Psoas muscle (tissue), 8 donors: ENCODE data around the gene RNF41. TPM values are rescaled to one million over a fixed set of nuclear protein-coding genes. Genes with fewer than 3 reads are reported as not detected.

Source experiments
- ATAC-seq, 4 donors: fragments of 200-7000 bp; cut with Tn5 transposase; one replicate each; pipeline ENCODE4 v1.9.1; 2020; ENCODE audit warnings: moderate library complexity in 3 of 4, mild to moderate bottlenecking in 2 of 4
- DNase-seq, 2 donors: peaks; one replicate each; pipeline ENCODE4 v3.0.0-alpha.2; 2020
- H3K27ac ChIP-seq: fragments of 200-600 bp; one replicate; pipeline ENCODE4 v1.8.0; 2022
- H3K27me3 ChIP-seq, 3 donors: fragments of 200-600 bp in 1 of 3; one replicate each; pipeline versions ENCODE4 v1.6.1 to v1.8.0; 2013 to 2022; ENCODE audit warnings: low read length in 2 of 3, mild to moderate bottlenecking in 2 of 3, moderate library complexity in 1 of 3; ENCODE audit not compliant: insufficient read depth in 3 of 3
- H3K36me3 ChIP-seq, 2 donors: fragments of 200-600 bp in 1 of 2; one replicate each; pipeline versions ENCODE4 v1.6.1 to v1.8.0; 2013 to 2022; ENCODE audit warnings: low read depth in 1 of 2, mild to moderate bottlenecking in 1 of 2, moderate library complexity in 1 of 2; ENCODE audit not compliant: insufficient read depth in 1 of 2
- H3K4me1 ChIP-seq: fragments of 200-600 bp; one replicate; pipeline ENCODE4 v1.8.0; 2022
- H3K4me3 ChIP-seq: fragments of 200-600 bp; one replicate; pipeline ENCODE4 v1.8.0; 2022; ENCODE audit warnings: mild to moderate bottlenecking
- H3K9me3 ChIP-seq: fragments of 200-600 bp; one replicate; pipeline ENCODE4 v1.8.0; 2022
- CTCF ChIP-seq: fragments of 200-600 bp; IDR thresholded peaks from one replicate; pipeline ENCODE4 v1.8.0; 2022; ENCODE audit warnings: antibody characterized with exemption
- WGBS, 3 donors: extraction: QIAGEN DNeasy Blood & Tissue Kit; methylation state at CpG; one replicate each; pipeline versions ENCODE4 v1.1.6 to v1.1.7; 2013; 5-methylcytosine and 5-hydroxymethylcytosine counted together
- intact Hi-C, 2 donors: fragments of 100-400 bp; cut with DNase I; formaldehyde crosslinking; loops; one replicate each; pipeline versions ENCODE4 v1.11.0 to v1.14.2; 2022
- polyA plus RNA-seq, 3 donors: library from polyadenylated mRNA; stranded (reverse); fragments of 200-250 nt; gene quantifications; one replicate each; pipeline ENCODE4 v1.2.3, GENCODE V29; 2013
- total RNA-seq, 4 donors: library from RNA; stranded (reverse); fragmentation: NEBNext Ultra II Directional in 2 of 4; extraction: Animal tissue kit (Norgen Biotek cat#: 25700) in 2 of 4; gene quantifications; one replicate each; pipeline versions ENCODE4 v1.2.1 to v1.2.4, GENCODE V29; 2021 to 2023
- donor health status: healthy with polysubstance abuse.
- donor health status: DM: no; HTN: no; CAD: no; lungs with moderate emphysema.
- donor health status: Bipolar disorder and iron deficiency.
- donor health status: healthy.
- donor health status: DM: yes; HTN: yes; CAD: no.
- donor health status: DM: no; HTN: no; CAD: no.
- donor health status: DM: no; HTN: no; CAD: no.
- donor health status: DM: yes; HTN: yes; CAD: no.

RNF41 gene
- total and polyA plus RNA-seq, 7 donors, result 21.9 to 54.9 (median 28.1) TPM

GRCh38 chr12:56255671-56256070 lies 33.9 kb upstream of the RNF41 start:
- Histone ChIP-seq H3K27ac (peak overlapping the region; percentile 89), H3K27me3 (no peaks in the 10 kb centered on the region), H3K4me3 (peak overlapping the region; percentile 97), H3K36me3 (peaks cover 12 to 63% of the 10 kb centered on the region in 2 donors), H3K4me1 (peaks cover 35% of the 10 kb centered on the region), H3K9me3 (no peaks in the 10 kb centered on the region)
- intact Hi-C loops, result loop anchor here (2.0 to 5.0 kb wide), 4 partner anchors 33 to 128 kb away; partner anchors contain the start of genes ESYT1 (in 1 of the 2), NABP2 (in 1 of the 2) and RNF41 (in 1 of the 2)
- no peak for TF ChIP-seq CTCF
- DNase-seq, result peak in 1 of 2 donors; percentile 64
- WGBS, 3 donors, result 50 to 71% (median 53%) methylated on average over 7 of the region's 7 CpGs
- ATAC-seq, result peak in 2 of 4 donors; percentile 13 to 44

- no peak for DNase-seq
- H3K4me1 ChIP-seq, result peaks cover 24% of the 10 kb centered on the region
- intact Hi-C loops, result loop anchor here in 1 of 2 donors (5.0 kb wide), 1 partner anchor 344 kb away; no protein-coding TSS in a partner anchor
- no peak for TF ChIP-seq CTCF
- no peak overlapping the region for H3K4me3 ChIP-seq
- no peak overlapping the region for H3K27ac ChIP-seq
- H3K36me3 ChIP-seq, result peaks cover 15 to 89% of the 10 kb centered on the region in 2 donors
- 89 to 96% (median 94%) methylated on average over 11 of the region's 11 CpGs for WGBS, 3 donors
- no peaks in the 10 kb centered on the region for H3K27me3 ChIP-seq
- ATAC-seq, result no peak
- no peaks in the 10 kb centered on the region for H3K9me3 ChIP-seq
Observed at GRCh38 chr12:56253091-56253490, 31.4 kb upstream of the RNF41 start.

GRCh38 chr12:56252649-56253048 lies 30.9 kb upstream of the RNF41 start:
- peaks cover 18 to 94% of the 10 kb centered on the region in 2 donors for H3K36me3 ChIP-seq
- H3K4me1 ChIP-seq, result peaks cover 24% of the 10 kb centered on the region
- no peak overlapping the region for H3K27ac ChIP-seq
- TF ChIP-seq CTCF, result no peak
- no peak for ATAC-seq
- WGBS, 3 donors, result 92 to 98% (median 92%) methylated on average over 3 of the region's 3 CpGs
- no peak for DNase-seq
- no peak overlapping the region for H3K4me3 ChIP-seq
- intact Hi-C loops, result loop anchor here in 1 of 2 donors (5.0 kb wide), 1 partner anchor 345 kb away; no protein-coding TSS in a partner anchor
- H3K9me3 ChIP-seq, result no peaks in the 10 kb centered on the region
- no peaks in the 10 kb centered on the region for H3K27me3 ChIP-seq

- no peak for DNase-seq
- peak in 1 of 4 donors; percentile 4 for ATAC-seq
- Histone ChIP-seq H3K36me3 (peaks cover 15 to 100% of the 10 kb centered on the region in 2 donors), H3K9me3 (no peaks in the 10 kb centered on the region), H3K27ac (no peak overlapping the region), H3K27me3 (no peaks in the 10 kb centered on the region), H3K4me1 (no peaks in the 10 kb centered on the region), H3K4me3 (no peak overlapping the region)
- intact Hi-C loops, result no loop called here
- 82 to 92% (median 89%) methylated on average over 8 of the region's 8 CpGs for WGBS, 3 donors
- no peak for TF ChIP-seq CTCF
Observed at GRCh38 chr12:56248711-56249110, 27.0 kb upstream of the RNF41 start.

GRCh38 chr12:56247923-56248322 lies 26.2 kb upstream of the RNF41 start:
- peaks cover 15 to 100% of the 10 kb centered on the region in 2 donors for H3K36me3 ChIP-seq
- DNase-seq (no peak), ATAC-seq (peak in 1 of 4 donors; percentile 18)
- WGBS, 3 donors, result 89 to 92% (median 91%) methylated on average over 15 to 16 of the region's 16 CpGs
- H3K4me1 ChIP-seq, result no peaks in the 10 kb centered on the region
- H3K4me3 ChIP-seq, result no peak overlapping the region
- intact Hi-C loops, result no loop called here
- TF ChIP-seq CTCF, result no peak
- H3K27ac ChIP-seq, result no peak overlapping the region
- H3K9me3 ChIP-seq, result no peaks in the 10 kb centered on the region
- H3K27me3 ChIP-seq, result no peaks in the 10 kb centered on the region
